ENCODE measurements around the gene RGL1. TPM values are rescaled to one million over a fixed set of nuclear protein-coding genes. Genes with fewer than 3 reads are reported as not detected.

Gene RGL1
- total RNA-seq, 4 donors from 2014 or later: 10.6 to 13.8 (median 11.3) TPM

DNA sequence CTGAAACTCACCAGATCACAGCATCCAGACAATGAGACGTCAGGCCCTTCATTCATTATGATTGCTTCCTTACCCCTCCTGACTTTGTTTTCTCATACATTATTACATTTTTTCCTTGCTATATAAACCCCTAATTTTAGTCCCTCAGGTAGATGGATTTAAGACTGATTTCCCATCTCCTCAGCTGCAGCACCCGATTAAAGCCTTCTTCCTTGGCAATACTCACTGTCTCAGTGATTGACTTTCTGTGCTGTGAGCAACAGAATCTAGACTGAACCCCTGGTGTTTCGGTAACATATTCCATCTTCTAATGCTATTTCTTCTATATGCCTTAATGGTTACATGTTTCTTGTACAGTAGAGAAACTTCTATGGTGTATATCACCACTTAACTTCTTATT lies 30.0 kb upstream of the RGL1 start:
- Histone ChIP-seq H3K9me3 (peaks cover 6% of the 10 kb centered on the region), H3K4me3 (no peak overlapping the region), H3K36me3 (no peaks in the 10 kb centered on the region), H3K4me1 (no peaks in the 10 kb centered on the region), H3K27me3 (no peaks in the 10 kb centered on the region), H3K27ac (no peak overlapping the region)
- TF ChIP-seq, protein P1, sequence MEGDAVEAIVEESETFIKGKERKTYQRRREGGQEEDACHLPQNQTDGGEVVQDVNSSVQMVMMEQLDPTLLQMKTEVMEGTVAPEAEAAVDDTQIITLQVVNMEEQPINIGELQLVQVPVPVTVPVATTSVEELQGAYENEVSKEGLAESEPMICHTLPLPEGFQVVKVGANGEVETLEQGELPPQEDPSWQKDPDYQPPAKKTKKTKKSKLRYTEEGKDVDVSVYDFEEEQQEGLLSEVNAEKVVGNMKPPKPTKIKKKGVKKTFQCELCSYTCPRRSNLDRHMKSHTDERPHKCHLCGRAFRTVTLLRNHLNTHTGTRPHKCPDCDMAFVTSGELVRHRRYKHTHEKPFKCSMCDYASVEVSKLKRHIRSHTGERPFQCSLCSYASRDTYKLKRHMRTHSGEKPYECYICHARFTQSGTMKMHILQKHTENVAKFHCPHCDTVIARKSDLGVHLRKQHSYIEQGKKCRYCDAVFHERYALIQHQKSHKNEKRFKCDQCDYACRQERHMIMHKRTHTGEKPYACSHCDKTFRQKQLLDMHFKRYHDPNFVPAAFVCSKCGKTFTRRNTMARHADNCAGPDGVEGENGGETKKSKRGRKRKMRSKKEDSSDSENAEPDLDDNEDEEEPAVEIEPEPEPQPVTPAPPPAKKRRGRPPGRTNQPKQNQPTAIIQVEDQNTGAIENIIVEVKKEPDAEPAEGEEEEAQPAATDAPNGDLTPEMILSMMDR (IDR thresholded peaks at IDR 0.05): no peak
- no peak for TF ChIP-seq POLR2A (IDR thresholded peaks at IDR 0.05)
- no peak for TF ChIP-seq POLR2AphosphoS5 (IDR thresholded peaks at IDR 0.05)
- no peak for TF ChIP-seq EP300 (IDR thresholded peaks at IDR 0.05)
- WGBS: 95% methylated on average over 3 of the region's 3 CpGs
- no peak for DNase-seq (ENCODE audit: low spot score in 2 of 2)

GRCh38 chr1:183776731-183777130 lies 28.2 kb upstream of the RGL1 start:
- WGBS: 90% methylated on average over 3 of the region's 3 CpGs
- H3K27ac ChIP-seq: no peak overlapping the region

GRCh38 chr1:183777328-183777727 lies 27.6 kb upstream of the RGL1 start:
- H3K4me3 ChIP-seq: no peak overlapping the region
- H3K27ac ChIP-seq: no peak overlapping the region
- 72% methylated on average over 3 of the region's 3 CpGs for WGBS
- H3K4me1 ChIP-seq: peaks cover 2% of the 10 kb centered on the region
- H3K9me3 ChIP-seq: no peaks in the 10 kb centered on the region
- TF ChIP-seq POLR2A (IDR thresholded peaks at IDR 0.05): no peak
- TF ChIP-seq EP300 (IDR thresholded peaks at IDR 0.05): no peak
- TF ChIP-seq, protein P1 (IDR thresholded peaks at IDR 0.05): no peak
- TF ChIP-seq POLR2AphosphoS5 (IDR thresholded peaks at IDR 0.05): no peak
- no peaks in the 10 kb centered on the region for H3K27me3 ChIP-seq
- DNase-seq (ENCODE audit: low spot score in 2 of 2): no peak
- no peaks in the 10 kb centered on the region for H3K36me3 ChIP-seq

More at GRCh38 chr1:183776731-183777130, 28.2 kb upstream of the RGL1 start:
- Histone ChIP-seq H3K27me3 (no peaks in the 10 kb centered on the region), H3K4me3 (no peak overlapping the region), H3K36me3 (no peaks in the 10 kb centered on the region), H3K9me3 (no peaks in the 10 kb centered on the region), H3K4me1 (peaks cover 2% of the 10 kb centered on the region)
- TF ChIP-seq, protein P1 (IDR thresholded peaks at IDR 0.05): no peak
- TF ChIP-seq POLR2A (IDR thresholded peaks at IDR 0.05): no peak
- no peak for TF ChIP-seq EP300 (IDR thresholded peaks at IDR 0.05)
- TF ChIP-seq POLR2AphosphoS5 (IDR thresholded peaks at IDR 0.05): no peak
- no peak for DNase-seq (ENCODE audit: low spot score in 2 of 2)

DNA sequence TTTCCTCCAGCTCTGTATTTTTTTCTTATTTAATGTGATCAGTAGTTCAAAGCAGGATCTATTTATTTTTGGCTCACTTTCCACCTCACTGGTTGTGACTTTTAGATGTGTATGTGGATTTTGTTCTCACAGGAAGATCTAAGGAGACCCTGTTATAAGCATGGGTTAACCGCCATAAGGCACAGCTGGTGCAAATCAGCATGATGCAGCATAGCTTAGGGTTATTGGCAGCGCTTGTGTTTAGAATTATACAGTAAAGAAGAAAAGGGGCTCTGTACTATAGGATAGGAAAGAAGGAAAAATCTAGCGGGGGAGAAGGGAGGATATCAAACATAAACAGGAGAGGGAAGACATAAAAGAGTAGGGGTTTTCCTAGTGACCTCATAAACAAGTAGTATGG lies 26.9 kb upstream of the RGL1 start:
- Histone ChIP-seq H3K36me3 (no peaks in the 10 kb centered on the region), H3K9me3 (no peaks in the 10 kb centered on the region), H3K4me1 (peaks cover 2% of the 10 kb centered on the region), H3K27ac (no peak overlapping the region), H3K4me3 (no peak overlapping the region), H3K27me3 (no peaks in the 10 kb centered on the region)
- TF ChIP-seq, protein P1 (IDR thresholded peaks at IDR 0.05): no peak
- TF ChIP-seq POLR2AphosphoS5 (IDR thresholded peaks at IDR 0.05) (no peak), POLR2A (IDR thresholded peaks at IDR 0.05) (no peak), EP300 (IDR thresholded peaks at IDR 0.05) (no peak)
- DNase-seq (ENCODE audit: low spot score in 2 of 2): no peak
- 77% methylated on average over 3 of the region's 3 CpGs for WGBS

DNA sequence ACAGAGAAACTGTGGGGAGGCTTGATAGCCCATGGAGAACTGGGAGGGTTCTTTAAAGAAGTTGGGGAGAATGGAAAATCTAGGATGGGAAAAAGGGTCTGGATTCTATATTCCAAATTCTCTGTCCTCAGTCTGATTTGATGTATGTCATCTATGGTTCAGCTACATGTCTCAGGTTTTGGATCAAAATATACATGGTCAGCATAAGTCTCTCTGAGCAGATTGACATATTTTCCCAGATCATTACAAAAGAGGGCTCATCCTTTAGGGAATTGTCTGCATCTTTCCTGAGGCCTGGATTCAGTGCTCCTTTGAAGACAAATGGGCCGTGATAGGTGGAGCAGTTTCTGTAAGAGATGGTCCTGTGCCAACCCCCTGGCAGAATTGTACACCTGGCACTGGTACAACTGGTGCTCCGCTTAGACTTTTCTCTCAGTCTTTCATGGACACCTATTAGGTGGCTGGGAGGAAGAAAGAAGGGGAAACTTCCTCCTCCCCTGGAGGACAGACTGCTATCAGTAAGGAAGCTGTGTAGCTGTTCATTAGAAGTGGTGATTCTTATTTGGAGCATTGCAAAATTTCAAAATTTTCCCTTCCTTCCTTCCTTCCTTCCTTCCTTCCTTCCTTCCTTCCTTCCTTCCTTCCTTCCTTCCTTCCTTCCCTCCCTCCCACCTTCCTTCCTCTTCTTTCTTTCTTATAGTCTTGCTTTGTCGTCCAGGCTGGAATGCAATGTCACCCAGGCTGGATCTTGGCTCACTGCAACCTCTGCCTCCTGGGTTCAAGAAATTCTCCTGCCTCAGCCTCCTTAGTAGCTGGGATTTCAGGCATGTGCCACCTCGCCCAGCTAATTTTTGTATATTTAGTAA lies 26.1 kb upstream of the RGL1 start:
- WGBS: 50% methylated on average over 4 of the region's 4 CpGs
- no peak for DNase-seq (ENCODE audit: low spot score in 2 of 2)
- H3K4me3 ChIP-seq: no peak overlapping the region
- H3K36me3 ChIP-seq: no peaks in the 10 kb centered on the region
- TF ChIP-seq EP300 (IDR thresholded peaks at IDR 0.05): no peak
- no peak overlapping the region for H3K27ac ChIP-seq
- H3K9me3 ChIP-seq: no peaks in the 10 kb centered on the region
- H3K27me3 ChIP-seq: no peaks in the 10 kb centered on the region
- peaks cover 7% of the 10 kb centered on the region for H3K4me1 ChIP-seq
